SK-N-SH (cell line): Measurements from ENCODE around the gene SH3BGRL2. TPM values are rescaled to one million over a fixed set of nuclear protein-coding genes. Genes with fewer than 3 reads are reported as not detected.

Experiments
- CTCF ChIA-PET: fragments of 300-600, 350-600 bp; formaldehyde crosslinking; extraction: SDS; loops from one replicate; lab custom pipeline; 2021; lab: Yijun Ruan, JAX
- POLR2A ChIA-PET: fragments of 350-600 bp; sonication (Branson Sonifier 250); formaldehyde crosslinking; extraction: SDS; loops from one replicate; lab custom pipeline; 2020; ENCODE audit warnings: antibody characterized with exemption, inconsistent platforms; lab: Yijun Ruan, JAX
- DNase-seq: peaks from one replicate; pipeline ENCODE4 v3.0.0; 2012
- H2AFZ ChIP-seq: fragments of 200-600 bp; sonication (generic); 2 replicates; pipeline ENCODE4 v1.8.1; 2016; ENCODE audit warnings: antibody characterized with exemption, mild to moderate bottlenecking, low read depth
- H3F3A ChIP-seq: fragments of 200-600 bp; sonication (generic); replicated peaks from 2 replicates; pipeline ENCODE3; 2016; ENCODE audit warnings: antibody characterized with exemption, mild to moderate bottlenecking; ENCODE audit not compliant: insufficient read depth
- H3K27ac ChIP-seq, 2 experiments: fragments of 200-500 bp in 1 of 2; fragments of 200-600 bp in 1 of 2; sonication (Bioruptor generic) in 1 of 2; sonication (generic), shearing (Covaris generic) in 1 of 2; 2 replicates each; pipeline versions ENCODE4 v1.5.1 to v1.6.1; 2014 to 2016; ENCODE audit warnings: low read depth in 2 of 2, inconsistent platforms in 1 of 2, low read length in 1 of 2, mild to moderate bottlenecking in 1 of 2, mixed read lengths in 1 of 2
- H3K27me3 ChIP-seq: fragments of 200-600 bp; sonication (generic), shearing (Covaris generic); 2 replicates; pipeline ENCODE4 v1.6.1; 2016; ENCODE audit warnings: mixed run types; ENCODE audit not compliant: insufficient read depth
- H3K36me3 ChIP-seq, 2 experiments: fragments of 200-500 bp in 1 of 2; fragments of 200-600 bp in 1 of 2; sonication (Bioruptor generic) in 1 of 2; sonication (generic) in 1 of 2; replicated peaks in 1 of 2; 2 replicates each; pipeline versions ENCODE3 to v1.5.1; 2014 to 2016; ENCODE audit warnings: low read length in 1 of 2, mild to moderate bottlenecking in 1 of 2; ENCODE audit not compliant: insufficient read depth in 2 of 2, control insufficient read depth in 1 of 2
- H3K4me1 ChIP-seq, 2 experiments: fragments of 200-500 bp in 1 of 2; fragments of 200-600 bp in 1 of 2; sonication (Bioruptor generic) in 1 of 2; sonication (generic), shearing (Covaris generic) in 1 of 2; 2 replicates each; pipeline versions ENCODE4 v1.5.1 to v1.6.1; 2014 to 2016; ENCODE audit warnings: low read depth in 1 of 2, low read length in 1 of 2, mixed run types in 1 of 2; ENCODE audit not compliant: insufficient read depth in 2 of 2, control insufficient read depth in 1 of 2
- H3K4me2 ChIP-seq: fragments of 200-600 bp; sonication (generic), shearing (Covaris generic); 2 replicates; pipeline ENCODE4 v1.6.1; 2017; ENCODE audit warnings: mixed run types
- H3K4me3 ChIP-seq, 2 experiments: fragments of 200-500 bp in 1 of 2; fragments of 200-600 bp in 1 of 2; sonication (Bioruptor generic) in 1 of 2; sonication (generic), shearing (Covaris generic) in 1 of 2; 2 replicates each; pipeline versions ENCODE4 v1.5.1 to v1.8.1; 2014 to 2016; ENCODE audit warnings: low read depth in 2 of 2, inconsistent platforms in 1 of 2, low read length in 1 of 2, mild to moderate bottlenecking in 1 of 2, mixed read lengths in 1 of 2, moderate library complexity in 1 of 2
- H3K79me2 ChIP-seq: fragments of 200-600 bp; sonication (generic); 2 replicates; pipeline ENCODE4 v1.8.1; 2017; ENCODE audit warnings: mild to moderate bottlenecking; ENCODE audit not compliant: insufficient read depth
- H3K9ac ChIP-seq: fragments of 200-600 bp; sonication (generic); 2 replicates; pipeline ENCODE4 v1.6.1; 2017; ENCODE audit warnings: mixed run types
- H3K9me2 ChIP-seq: fragments of 200-600 bp; sonication (generic); 2 replicates; pipeline ENCODE4 v1.6.1; 2017; ENCODE audit warnings: mixed run types
- H3K9me3 ChIP-seq: fragments of 200-600 bp; sonication (generic); 2 replicates; pipeline ENCODE4 v1.6.1; 2017; ENCODE audit warnings: mixed run types, mild to moderate bottlenecking, moderate library complexity
- H4K20me1 ChIP-seq: fragments of 200-600 bp; sonication (generic); 2 replicates; pipeline ENCODE4 v1.6.1; 2017; ENCODE audit warnings: mild to moderate bottlenecking, mixed run types; ENCODE audit not compliant: insufficient read depth
- FOSL2 ChIP-seq: IDR thresholded peaks from 2 replicates; pipeline ENCODE4 v1.4.0; 2012; ENCODE audit warnings: low read depth, mild to moderate bottlenecking, moderate library complexity, borderline replicate concordance
- GABPA ChIP-seq: IDR thresholded peaks from 2 replicates; pipeline ENCODE4 v1.4.0; 2012; ENCODE audit warnings: low read depth, mild to moderate bottlenecking
- NFIC ChIP-seq: IDR thresholded peaks from 2 replicates; pipeline ENCODE4 v1.4.0; 2012; ENCODE audit warnings: borderline replicate concordance
- NRF1 ChIP-seq: IDR thresholded peaks from 2 replicates; pipeline ENCODE4 v1.6.1; 2012; ENCODE audit warnings: low read depth, mild to moderate bottlenecking, low read length
- POLR2AphosphoS5 ChIP-seq: IDR thresholded peaks from 2 replicates; pipeline ENCODE4 v1.6.1; 2012; ENCODE audit warnings: low read depth, low read length
- RAD21 ChIP-seq: IDR thresholded peaks from 2 replicates; pipeline ENCODE4 v1.6.1; 2012; ENCODE audit warnings: mild to moderate bottlenecking, low read length
- REST ChIP-seq: IDR thresholded peaks from 2 replicates; pipeline ENCODE4 v1.6.1; 2012; ENCODE audit warnings: mild to moderate bottlenecking, low read depth, low read length, moderate library complexity
- RXRA ChIP-seq: IDR thresholded peaks from 2 replicates; pipeline ENCODE4 v1.4.0; 2012; ENCODE audit warnings: low read depth, mild to moderate bottlenecking, borderline replicate concordance
- TEAD4 ChIP-seq: IDR thresholded peaks from 2 replicates; pipeline ENCODE4 v1.4.0; 2012; ENCODE audit warnings: mild to moderate bottlenecking, borderline replicate concordance; ENCODE audit not compliant: insufficient read depth
- WGBS: methylation state at CpG from one replicate; pipeline ENCODE4 v1.1.6; 2017; ENCODE audit warnings: low lambda C conversion rate; 5-methylcytosine and 5-hydroxymethylcytosine counted together
- polyA plus RNA-seq, 3 experiments: library from polyadenylated mRNA; depleted of rRNA; stranded (reverse); fragments of >200 nt; gene quantifications; 2 replicates each; pipeline ENCODE4 v1.2.3, GENCODE V29; 2012
- TF ChIP-seq, protein P1 (sequence below): IDR thresholded peaks from 2 replicates; pipeline ENCODE4 v1.4.0; 2012; ENCODE audit warnings: low read depth

The SH3BGRL2 gene
- polyA plus RNA-seq, 1 of the 3 experiments (the other 2 are of a cell fraction): 1.4 TPM

DNA sequence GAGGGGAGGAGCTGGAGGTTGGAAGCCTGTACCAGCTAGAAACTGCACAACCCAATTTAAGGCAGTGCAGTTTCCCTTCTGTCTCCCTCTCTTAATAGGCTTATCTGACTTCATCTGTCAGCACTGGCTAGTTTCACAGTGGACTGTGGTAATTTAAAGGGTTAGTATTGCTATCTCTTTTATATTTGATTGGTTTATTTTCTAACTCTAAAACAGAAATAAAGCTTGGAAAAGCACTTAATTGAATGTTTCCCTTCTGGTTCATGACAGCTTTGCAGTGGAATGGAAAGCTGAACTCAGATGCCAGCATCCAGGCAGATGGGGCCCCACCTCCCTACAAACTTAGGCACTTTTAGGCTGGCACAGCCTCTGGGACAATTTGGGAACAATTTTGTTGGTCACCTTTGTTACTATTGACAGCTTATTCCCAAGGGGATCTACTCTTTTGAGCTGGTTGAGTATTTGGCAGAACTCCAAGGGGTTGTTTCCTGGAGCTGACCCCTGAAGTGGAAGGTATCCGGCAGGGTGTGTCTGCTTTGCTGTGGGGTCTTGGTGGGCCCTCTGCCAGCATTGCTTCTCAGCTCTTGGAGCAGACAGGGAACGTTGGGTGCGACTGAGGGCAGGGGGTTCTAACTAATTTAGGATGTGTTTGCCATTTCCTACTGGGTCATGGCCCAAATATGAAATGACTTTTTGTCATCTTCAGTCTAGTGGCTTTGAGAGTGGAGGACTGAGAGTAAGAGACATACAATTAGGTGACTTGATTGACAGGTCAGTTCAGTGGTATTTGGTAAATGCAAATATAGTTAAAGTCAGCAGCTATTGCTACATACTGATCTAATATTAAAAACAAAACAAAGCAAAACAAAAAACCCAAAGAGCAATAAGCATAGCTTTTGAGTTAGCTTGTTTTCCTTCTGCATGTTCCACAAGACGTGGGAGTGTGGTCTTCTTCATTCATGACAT lies 9.3 kb downstream of the SH3BGRL2 start (continued):
- no peak for TF ChIP-seq REST
- TF ChIP-seq TEAD4: no peak

- Histone ChIP-seq H3K4me1 (peaks cover 0 to under 1% of the 10 kb centered on the region in 2 experiments; a peak in 1 of 4 replicates), H3K9ac (no peak overlapping the region), H3K9me3 (no peaks in the 10 kb centered on the region), H3F3A (no peaks in the 10 kb centered on the region), H3K4me3 (no peak overlapping the region), H2AFZ (no peak overlapping the region), H3K9me2 (no peaks in the 10 kb centered on the region), H3K4me2 (no peak overlapping the region), H3K27me3 (no peaks in the 10 kb centered on the region), H3K36me3 (no peaks in the 10 kb centered on the region), H3K27ac (no peak overlapping the region), H3K79me2 (no peaks in the 10 kb centered on the region), H4K20me1 (no peaks in the 10 kb centered on the region)
- DNase-seq: no peak
- TF ChIP-seq, protein P1, sequence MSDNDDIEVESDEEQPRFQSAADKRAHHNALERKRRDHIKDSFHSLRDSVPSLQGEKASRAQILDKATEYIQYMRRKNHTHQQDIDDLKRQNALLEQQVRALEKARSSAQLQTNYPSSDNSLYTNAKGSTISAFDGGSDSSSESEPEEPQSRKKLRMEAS: no peak
- 0 out of 2 replicates have a peak, but pooled peaks have one; percentile 14 for TF ChIP-seq RAD21
- no peak for TF ChIP-seq NRF1
- TF ChIP-seq REST: no peak
- no peak for TF ChIP-seq RXRA
- no peak for TF ChIP-seq NFIC
- no peak for TF ChIP-seq GABPA
- TF ChIP-seq POLR2AphosphoS5: no peak
- no peak for TF ChIP-seq FOSL2
- CTCF ChIA-PET: interaction anchor here (1.3 to 2.1 kb wide), 2 partner anchors 8 to 63 kb away, joined by 3 to 6 read pairs; no protein-coding TSS in a partner anchor
- POLR2A ChIA-PET: no interaction called here
- 64% methylated on average over 3 of the region's 3 CpGs for WGBS
These were observed 14.9 kb downstream of the SH3BGRL2 start for GRCh38 chr6:79646006-79646405.
